HUES6 (cell line): Measurements from ENCODE around the gene EVC.

Experiments
- H3K27ac ChIP-seq: 2 replicates; pipeline ENCODE4 v1.7.0; 2013; ENCODE audit warnings: low read depth, mild to moderate bottlenecking, low read length, inconsistent platforms
- H3K27me3 ChIP-seq: 2 replicates; pipeline ENCODE4 v1.6.1; 2013; ENCODE audit warnings: low read length; ENCODE audit not compliant: control insufficient read depth, insufficient read depth
- H3K36me3 ChIP-seq: 2 replicates; pipeline ENCODE4 v1.6.1; 2013; ENCODE audit warnings: low read length; ENCODE audit not compliant: control insufficient read depth, insufficient read depth
- H3K4me1 ChIP-seq: 2 replicates; pipeline ENCODE4 v1.6.1; 2013; ENCODE audit warnings: low read length; ENCODE audit not compliant: control insufficient read depth, insufficient read depth
- H3K4me3 ChIP-seq: 2 replicates; pipeline ENCODE4 v1.5.1; 2013; ENCODE audit warnings: low read depth, low read length
- H3K9ac ChIP-seq: one replicate; pipeline ENCODE4 v1.6.1; 2013; ENCODE audit warnings: mild to moderate bottlenecking, low read length
- H3K9me3 ChIP-seq: 2 replicates; pipeline ENCODE4 v1.6.1; 2013; ENCODE audit warnings: low read depth, low read length; ENCODE audit not compliant: control insufficient read depth, insufficient read depth

EVC gene

DNA sequence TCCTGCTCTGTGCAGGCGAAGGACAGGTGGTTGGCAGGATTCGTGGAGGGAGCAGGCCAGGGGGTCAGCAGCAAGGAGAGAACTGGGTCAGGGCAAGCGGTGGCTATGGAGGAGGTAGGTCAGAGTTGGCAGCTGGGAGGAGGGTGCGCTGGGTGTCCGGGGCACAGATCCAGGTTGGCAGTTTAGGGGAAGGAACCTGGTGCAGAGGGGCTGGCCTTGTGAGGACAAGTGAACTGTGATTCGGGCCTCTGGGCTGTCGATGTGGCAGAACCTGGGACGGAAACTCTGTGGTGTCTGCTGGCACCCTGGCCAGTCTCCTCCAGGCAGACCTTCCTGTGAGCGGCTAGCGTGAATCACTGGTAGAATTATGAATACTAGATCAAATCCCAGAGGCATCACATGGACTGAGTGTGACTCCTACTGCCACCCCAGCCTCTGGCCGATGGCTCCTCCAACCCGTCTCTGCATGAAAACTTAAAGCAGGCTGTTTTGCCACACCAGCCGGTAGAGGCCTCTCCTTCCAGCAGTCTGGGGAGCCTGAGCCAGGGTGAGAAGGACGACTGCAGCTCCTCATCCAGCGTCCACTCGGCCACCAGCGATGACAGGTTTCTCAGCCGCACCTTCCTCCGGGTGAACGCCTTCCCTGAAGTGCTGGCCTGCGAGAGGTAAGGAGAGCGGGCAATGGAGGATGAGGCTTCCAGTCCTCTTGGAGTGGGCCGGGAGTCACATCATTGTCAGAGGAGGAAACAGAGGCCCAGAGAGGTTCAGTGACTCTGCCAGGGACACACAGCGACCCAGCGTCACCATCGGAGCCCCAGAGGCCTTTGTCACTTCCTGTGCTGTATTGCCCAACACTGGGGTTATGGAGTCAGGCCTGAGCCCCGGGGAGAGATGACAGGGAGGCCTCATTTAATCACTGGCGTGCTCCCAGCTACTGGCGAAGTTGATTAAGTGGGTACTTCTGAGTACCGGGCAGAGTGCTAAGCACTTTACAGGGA, 20.3 kb downstream of the EVC start:
- Histone ChIP-seq H3K27ac (no peak overlapping the region), H3K27me3 (no peaks in the 10 kb centered on the region), H3K4me1 (no peaks in the 10 kb centered on the region), H3K9ac (no peak overlapping the region), H3K9me3 (no peaks in the 10 kb centered on the region), H3K36me3 (peaks cover 48% of the 10 kb centered on the region), H3K4me3 (no peak overlapping the region)

DNA sequence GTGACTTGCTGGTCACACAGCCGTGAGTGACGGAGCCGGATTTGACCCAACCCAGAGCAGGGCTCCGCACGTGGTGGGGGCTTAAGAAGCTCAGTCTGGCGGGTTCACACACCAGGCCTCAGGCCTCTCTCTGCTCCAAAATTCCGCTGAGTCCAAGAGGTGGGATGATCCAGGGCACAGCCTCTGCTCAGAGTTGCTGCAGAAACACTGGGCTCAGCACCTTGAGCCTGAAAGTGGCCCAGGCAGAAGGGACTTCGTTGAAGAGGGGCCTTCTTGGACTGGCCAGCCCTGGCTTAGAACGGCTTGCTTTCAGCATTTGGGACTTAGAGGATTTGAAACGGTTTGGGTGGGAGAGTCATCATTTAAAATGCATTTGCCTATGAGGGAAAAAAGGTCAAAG, 21.2 kb downstream of the EVC start:
- H3K4me1 ChIP-seq = no peaks in the 10 kb centered on the region
- H3K4me3 ChIP-seq = no peak overlapping the region
- H3K9ac ChIP-seq = no peak overlapping the region
- no peaks in the 10 kb centered on the region for H3K9me3 ChIP-seq
- H3K27me3 ChIP-seq = no peaks in the 10 kb centered on the region
- H3K27ac ChIP-seq = no peak overlapping the region
- peaks cover 48% of the 10 kb centered on the region for H3K36me3 ChIP-seq

DNA sequence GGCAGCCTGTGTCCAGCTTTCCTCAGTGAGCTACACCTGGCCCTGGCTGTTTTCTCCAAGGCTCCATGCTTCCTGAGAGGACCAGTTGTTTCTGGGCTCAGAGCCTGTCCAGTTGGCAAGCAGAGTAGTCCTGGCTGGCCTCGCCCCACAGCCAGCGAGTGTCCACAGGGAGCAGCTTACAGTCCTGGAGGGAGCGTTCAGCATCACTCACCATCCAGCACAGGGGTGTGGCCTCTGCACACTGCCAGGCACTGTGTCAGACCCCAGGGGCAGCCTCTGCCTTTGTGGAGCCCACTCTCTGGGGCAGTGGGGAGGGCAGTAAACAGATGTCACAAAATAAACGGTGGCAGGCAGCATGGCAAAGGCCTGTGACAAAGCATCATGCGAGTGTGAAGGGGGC, 23.9 kb downstream of the EVC start:
- H3K27ac ChIP-seq = no peak overlapping the region
- no peaks in the 10 kb centered on the region for H3K4me1 ChIP-seq
- H3K36me3 ChIP-seq = peaks cover 39% of the 10 kb centered on the region
- H3K9ac ChIP-seq = no peak overlapping the region
- no peaks in the 10 kb centered on the region for H3K27me3 ChIP-seq
- H3K9me3 ChIP-seq = no peaks in the 10 kb centered on the region
- no peak overlapping the region for H3K4me3 ChIP-seq

DNA sequence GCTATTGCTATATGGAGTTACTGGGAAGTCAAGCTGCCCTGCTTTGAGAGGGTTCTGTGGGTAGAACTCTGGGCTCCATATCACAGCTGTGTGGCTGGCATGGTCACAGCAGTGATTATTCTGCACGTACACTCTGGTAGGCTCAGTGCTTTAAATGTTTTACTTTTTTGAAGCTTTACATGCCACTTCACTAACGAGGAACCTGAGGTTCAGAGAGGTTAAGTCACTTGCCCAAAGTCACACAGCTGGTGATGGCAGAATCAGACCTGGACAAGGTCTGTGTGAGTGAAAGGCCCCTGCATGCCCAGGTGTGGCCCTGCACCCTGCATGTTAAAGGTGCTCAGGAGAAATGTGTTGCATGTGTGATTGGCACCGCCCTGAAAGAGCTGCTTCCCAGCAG, 24.5 kb downstream of the EVC start:
- no peak overlapping the region for H3K9ac ChIP-seq
- no peaks in the 10 kb centered on the region for H3K27me3 ChIP-seq
- no peaks in the 10 kb centered on the region for H3K4me1 ChIP-seq
- H3K36me3 ChIP-seq = peaks cover 37% of the 10 kb centered on the region
- H3K4me3 ChIP-seq = no peak overlapping the region
- no peaks in the 10 kb centered on the region for H3K9me3 ChIP-seq
- no peak overlapping the region for H3K27ac ChIP-seq

DNA sequence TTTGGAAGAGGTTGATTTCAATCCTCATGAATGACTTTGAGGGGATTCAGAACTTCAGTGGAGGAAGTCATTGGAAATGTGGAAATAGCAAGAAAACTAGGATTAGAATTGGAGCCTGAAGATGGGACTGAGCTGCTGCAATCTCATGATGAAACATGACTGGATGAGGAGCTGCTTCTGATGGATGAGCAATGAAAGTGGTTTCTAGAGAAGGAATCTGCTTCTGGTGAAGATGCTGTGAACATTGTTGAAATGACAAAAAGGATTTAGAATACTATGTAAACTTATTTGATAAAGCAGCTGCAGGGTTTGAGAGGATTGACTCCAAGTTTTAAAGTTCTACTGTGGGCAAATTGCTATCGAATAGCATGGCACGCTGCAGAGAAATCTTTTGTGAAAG, 27.1 kb downstream of the EVC start:
- Histone ChIP-seq H3K9ac (no peak overlapping the region), H3K27ac (no peak overlapping the region), H3K4me3 (no peak overlapping the region), H3K4me1 (no peaks in the 10 kb centered on the region), H3K36me3 (peaks cover 31% of the 10 kb centered on the region), H3K27me3 (no peaks in the 10 kb centered on the region), H3K9me3 (no peaks in the 10 kb centered on the region)

DNA sequence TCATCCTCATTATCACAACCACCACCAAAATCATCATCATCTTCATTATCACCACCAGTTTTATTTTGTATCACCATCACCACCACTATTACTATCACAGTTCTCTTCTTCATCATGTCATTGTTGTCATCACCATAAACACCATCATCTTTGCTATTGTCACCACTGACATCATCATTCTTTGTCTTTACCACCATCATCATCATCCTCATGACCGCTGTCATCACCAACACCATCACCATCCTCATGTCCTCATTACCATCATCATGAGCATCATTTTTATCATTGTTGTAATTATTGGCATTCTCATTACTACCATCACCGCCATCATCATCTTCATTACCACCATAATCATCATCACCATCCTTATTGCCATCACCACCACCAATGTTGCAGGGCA, 31.4 kb downstream of the EVC start:
- Histone ChIP-seq H3K4me3 (no peak overlapping the region), H3K36me3 (peaks cover 37% of the 10 kb centered on the region), H3K9me3 (no peaks in the 10 kb centered on the region)

DNA sequence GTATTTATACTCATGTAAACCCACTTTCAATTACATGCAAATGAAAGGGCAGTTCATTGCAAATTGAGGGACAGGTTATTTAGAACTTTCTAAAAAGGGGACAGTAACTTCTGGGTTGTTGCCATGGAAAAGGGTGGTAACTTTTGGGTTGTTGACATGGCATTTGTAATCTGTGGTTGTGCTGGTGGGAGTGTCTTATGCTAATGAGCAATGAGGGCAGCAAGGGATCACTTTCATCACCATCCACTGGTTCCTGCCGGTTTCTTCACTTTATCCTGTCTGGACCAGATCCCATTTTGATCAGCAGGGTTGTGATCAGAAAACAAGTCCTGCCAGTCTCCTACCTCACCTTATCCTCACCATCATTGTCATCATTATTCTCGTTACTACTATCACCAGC, 32.0 kb downstream of the EVC start:
- H3K9ac ChIP-seq = no peak overlapping the region
- H3K27ac ChIP-seq = no peak overlapping the region
- H3K4me1 ChIP-seq = no peaks in the 10 kb centered on the region; the same call in 1 of the 2 replicates
- peaks cover 37% of the 10 kb centered on the region for H3K36me3 ChIP-seq
- no peaks in the 10 kb centered on the region for H3K9me3 ChIP-seq
- no peaks in the 10 kb centered on the region for H3K27me3 ChIP-seq
- H3K4me3 ChIP-seq = no peak overlapping the region

More for the DNA sequence above, 31.4 kb downstream of the EVC start:
- no peaks in the 10 kb centered on the region for H3K27me3 ChIP-seq
- no peak overlapping the region for H3K9ac ChIP-seq
- H3K27ac ChIP-seq = no peak overlapping the region
- no peaks in the 10 kb centered on the region; the same call in 1 of the 2 replicates for H3K4me1 ChIP-seq

DNA sequence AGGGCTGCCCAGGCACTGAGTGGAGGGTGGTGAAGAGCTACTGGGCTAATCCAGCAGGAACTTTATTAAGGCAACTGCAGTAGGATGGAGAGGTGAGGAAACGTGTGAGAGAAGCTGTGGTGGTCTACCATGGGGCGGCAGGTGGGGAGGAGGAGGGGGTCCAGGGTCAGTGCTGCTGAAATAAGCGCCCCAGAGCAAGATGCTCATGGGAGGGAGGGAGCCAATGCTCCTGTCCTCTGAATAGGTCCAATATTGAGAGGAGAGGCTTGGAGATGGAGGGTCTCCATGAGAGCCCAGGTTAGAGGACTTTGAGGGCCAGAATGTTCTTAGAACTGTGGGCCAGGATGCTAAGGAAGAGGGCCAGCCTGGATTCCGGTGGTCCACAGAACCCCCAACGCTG, 35.2 kb downstream of the EVC start:
- H3K27me3 ChIP-seq = no peaks in the 10 kb centered on the region
- H3K9ac ChIP-seq = no peak overlapping the region
- H3K4me1 ChIP-seq = peaks cover 4% of the 10 kb centered on the region
- H3K4me3 ChIP-seq = no peak overlapping the region
- no peak overlapping the region for H3K27ac ChIP-seq
- H3K9me3 ChIP-seq = no peaks in the 10 kb centered on the region
- H3K36me3 ChIP-seq = peaks cover 52% of the 10 kb centered on the region

DNA sequence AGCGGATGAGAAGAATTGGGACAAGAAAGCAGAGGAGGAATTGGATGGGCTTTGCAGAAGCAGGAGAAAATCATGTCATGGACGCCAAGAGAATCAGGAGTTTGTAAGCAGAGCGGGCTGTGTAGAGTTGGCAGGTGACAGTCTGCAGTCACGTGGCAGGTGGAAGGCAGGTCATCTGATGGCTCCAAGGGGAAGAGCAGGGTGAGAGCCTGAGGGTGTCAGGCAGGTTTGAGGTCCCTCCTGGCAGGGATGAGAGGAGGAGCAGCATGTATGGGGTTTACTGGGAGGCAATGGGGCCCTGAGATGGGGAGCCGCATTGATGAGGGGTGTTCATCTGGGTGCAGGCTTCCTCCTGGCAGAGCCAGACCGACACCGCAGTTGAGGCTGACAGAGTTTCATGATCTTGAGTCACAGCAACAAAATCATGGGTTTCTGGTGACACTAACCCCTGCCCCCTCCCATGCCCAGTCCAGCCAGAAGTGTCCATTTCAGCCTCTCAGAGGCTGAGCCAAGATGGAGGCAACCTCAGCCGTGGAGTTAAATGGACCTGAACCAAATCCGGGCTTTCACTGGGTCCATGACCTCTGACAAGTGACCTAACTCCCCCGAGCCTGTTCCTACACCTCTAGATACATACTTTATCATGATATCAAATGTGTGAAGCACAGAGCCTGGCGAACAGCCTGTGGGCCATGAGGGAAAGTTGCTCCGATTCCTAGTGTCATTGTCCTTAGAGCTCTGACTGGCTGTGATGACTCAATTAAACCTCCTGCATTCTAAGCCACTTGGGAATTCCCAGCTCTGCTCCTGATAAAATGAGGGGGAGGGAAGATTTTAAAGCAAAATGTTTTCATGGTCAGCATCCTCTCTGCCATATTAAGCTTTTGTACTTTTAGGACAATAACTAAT, 36.1 kb downstream of the EVC start:
- Histone ChIP-seq H3K9ac (no peak overlapping the region), H3K9me3 (no peaks in the 10 kb centered on the region), H3K27me3 (no peaks in the 10 kb centered on the region), H3K27ac (no peak overlapping the region), H3K4me3 (no peak overlapping the region), H3K36me3 (peaks cover 52% of the 10 kb centered on the region), H3K4me1 (peaks cover 12% of the 10 kb centered on the region)

DNA sequence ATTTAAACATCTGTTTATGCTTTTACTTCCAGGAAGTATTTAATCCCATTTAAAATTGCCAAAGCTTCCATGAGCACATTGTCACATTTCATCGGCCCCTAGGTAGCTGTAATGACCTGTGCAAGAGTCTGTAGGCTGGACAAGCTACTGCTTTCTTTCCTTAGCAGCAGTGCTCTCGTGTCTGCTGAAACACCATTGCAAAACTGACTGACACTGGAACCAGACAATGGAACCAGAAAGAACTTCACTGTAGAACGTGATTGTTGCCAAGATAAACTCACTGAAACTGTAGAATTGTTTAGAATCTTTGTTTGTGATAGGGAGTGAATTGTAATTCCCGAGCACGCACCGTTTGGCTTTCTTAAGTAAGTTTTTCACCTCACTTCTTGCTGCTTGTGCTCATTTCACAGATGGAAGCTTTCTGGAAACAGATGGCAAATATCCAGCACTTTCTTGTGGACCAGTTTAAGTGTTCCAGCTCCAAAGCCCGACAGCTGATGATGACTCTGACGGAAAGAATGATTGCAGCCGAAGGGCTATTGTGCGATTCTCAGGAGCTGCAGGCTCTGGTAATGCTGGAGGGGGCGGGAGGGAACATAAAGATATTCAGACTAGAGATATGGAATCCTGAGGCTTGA, 36.9 kb downstream of the EVC start:
- Histone ChIP-seq H3K4me1 (peaks cover 20% of the 10 kb centered on the region), H3K9ac (no peak overlapping the region), H3K4me3 (no peak overlapping the region), H3K9me3 (no peaks in the 10 kb centered on the region), H3K27me3 (no peaks in the 10 kb centered on the region), H3K36me3 (peaks cover 44% of the 10 kb centered on the region), H3K27ac (no peak overlapping the region)
